HCT116 (cell line): Measurements from ENCODE around the gene TCF7L1. TPM values are rescaled to one million over a fixed set of nuclear protein-coding genes. Genes with fewer than 3 reads are reported as not detected.

ENCODE experiments used
- ATAC-seq: fragments of 200-7000 bp; cut with Tn5 transposase; 2 replicates; pipeline ENCODE4 v1.9.1; 2020; ENCODE audit warnings: mild to moderate bottlenecking, moderate library complexity
- BruUV-seq: library from RNA; stranded (reverse); fragments of 400-500 nt; replicated peaks from 2 replicates; lab custom pipeline; 2021; lab: Mats Ljungman, UMichigan
- CTCF ChIA-PET: fragments of 300-600 bp; sonication (Branson Sonifier 250); formaldehyde crosslinking; loops from one replicate; lab custom pipeline; 2021; ENCODE audit warnings: antibody characterized with exemption; lab: Charles Lee
- POLR2A ChIA-PET: fragments of 300-600, 350-600 bp; sonication (Branson Sonifier 250); formaldehyde crosslinking; loops from one replicate; lab custom pipeline; 2021; ENCODE audit warnings: antibody characterized with exemption; lab: Charles Lee
- RAD21 ChIA-PET, 2 experiments: fragments of 300-600 bp; sonication (Branson Sonifier 250); formaldehyde crosslinking; loops; one replicate each; lab custom pipeline; 2023; ENCODE audit warnings: low total read pairs in 2 of 2; ENCODE audit not compliant: uncharacterized antibody in 2 of 2, unreplicated experiment in 2 of 2, low non-redundant PET in 1 of 2; lab: Charles Lee
- DNase-seq: peaks from one replicate; pipeline ENCODE4 v3.0.0-alpha.2; 2010; ENCODE audit warnings: low read depth, low spot score
- H2AFZ ChIP-seq: fragments of 200-600 bp; shearing (Covaris generic), sonication (generic); 2 replicates; pipeline ENCODE4 v1.6.1; 2017; ENCODE audit warnings: low read depth, mixed run types, mixed read lengths, antibody characterized with exemption, low read length; ENCODE audit not compliant: poor library complexity, severe bottlenecking
- H3K27ac ChIP-seq: 2 replicates; pipeline ENCODE4 v1.5.1; 2012; ENCODE audit warnings: low read depth, low read length
- H3K27me3 ChIP-seq: fragments of 200-600 bp; sonication (generic); 2 replicates; pipeline ENCODE4 v1.6.1; 2016; ENCODE audit warnings: mixed run types, low read length, mixed read lengths; ENCODE audit not compliant: insufficient read depth
- H3K36me3 ChIP-seq, 2 experiments: fragments of 200-500 bp in 1 of 2; fragments of 200-600 bp in 1 of 2; sonication (Bioruptor generic) in 1 of 2; sonication (generic) in 1 of 2; 2 replicates each; pipeline versions ENCODE4 v1.5.1 to v1.6.1; 2014 to 2016; ENCODE audit warnings: low read length in 2 of 2, inconsistent platforms in 1 of 2, mixed read lengths in 1 of 2, mixed run types in 1 of 2; ENCODE audit not compliant: insufficient read depth in 2 of 2, control insufficient read depth in 1 of 2
- H3K4me1 ChIP-seq, 2 experiments: fragments of 200-600 bp in 1 of 2; sonication (generic) in 1 of 2; 2 replicates each; pipeline versions ENCODE4 v1.5.1 to v1.6.1; 2012 to 2017; ENCODE audit warnings: low read length in 2 of 2, inconsistent platforms in 1 of 2, mild to moderate bottlenecking in 1 of 2, mixed read lengths in 1 of 2, mixed run types in 1 of 2, moderate library complexity in 1 of 2; ENCODE audit not compliant: insufficient read depth in 2 of 2, control insufficient read depth in 1 of 2
- H3K4me2 ChIP-seq: fragments of 200-600 bp; sonication (generic); 2 replicates; pipeline ENCODE4 v1.6.1; 2017; ENCODE audit warnings: mixed run types, low read length, mixed read lengths
- H3K4me3 ChIP-seq, 2 experiments: fragments of 200-600 bp in 1 of 2; sonication (generic) in 1 of 2; replicated peaks in 1 of 2; 2 replicates each; pipeline ENCODE4 v1.5.1; 2011 to 2016; ENCODE audit warnings: low read length in 2 of 2, control low read depth in 1 of 2, low read depth in 1 of 2, mild to moderate bottlenecking in 1 of 2, mixed read lengths in 1 of 2, mixed run types in 1 of 2
- H3K79me2 ChIP-seq: fragments of 200-600 bp; sonication (generic); 2 replicates; pipeline ENCODE4 v1.6.1; 2017; ENCODE audit warnings: mild to moderate bottlenecking, mixed run types, low read length, moderate library complexity, mixed read lengths; ENCODE audit not compliant: insufficient read depth
- H3K9ac ChIP-seq: fragments of 200-600 bp; sonication (generic); 2 replicates; pipeline ENCODE4 v1.6.1; 2016; ENCODE audit warnings: low read length, mixed read lengths
- H3K9me2 ChIP-seq: fragments of 200-600 bp; sonication (generic), shearing (Covaris generic); 2 replicates; pipeline ENCODE4 v1.6.1; 2017; ENCODE audit warnings: mixed run types, mild to moderate bottlenecking, moderate library complexity; ENCODE audit not compliant: insufficient read depth
- H3K9me3 ChIP-seq, 2 experiments: fragments of 200-500 bp in 1 of 2; fragments of 200-600 bp in 1 of 2; sonication (Bioruptor generic) in 1 of 2; sonication (generic) in 1 of 2; 2 replicates each; pipeline ENCODE4 v1.6.1; 2014 to 2017; ENCODE audit warnings: low read length in 2 of 2, mixed read lengths in 2 of 2, inconsistent platforms in 1 of 2, low read depth in 1 of 2, mild to moderate bottlenecking in 1 of 2, mixed run types in 1 of 2, moderate library complexity in 1 of 2; ENCODE audit not compliant: control insufficient read depth in 1 of 2, insufficient read depth in 1 of 2
- H4K20me1 ChIP-seq: fragments of 200-600 bp; sonication (generic), shearing (Covaris generic); 2 replicates; pipeline ENCODE4 v1.6.1; 2017; ENCODE audit warnings: mixed run types, mild to moderate bottlenecking, moderate library complexity; ENCODE audit not compliant: insufficient read depth
- CEBPB ChIP-seq: IDR thresholded peaks from 2 replicates; pipeline ENCODE4 v1.6.1; 2012; ENCODE audit warnings: low read depth
- CTCF ChIP-seq, 3 experiments: fragments of 200-600 bp in 1 of 3; sonication (generic) in 1 of 3; IDR thresholded peaks in 2 of 3; conservative IDR thresholded peaks in 1 of 3; 2 replicates each; pipeline ENCODE4 v1.5.1; 2012 to 2017; ENCODE audit warnings: low read depth in 2 of 3, low read length in 2 of 3, antibody characterized with exemption in 1 of 3, borderline replicate concordance in 1 of 3, control low read depth in 1 of 3, mild to moderate bottlenecking in 1 of 3, mixed read lengths in 1 of 3, mixed run types in 1 of 3, moderate library complexity in 1 of 3; ENCODE audit not compliant: insufficient read depth in 1 of 3
- REST ChIP-seq: IDR thresholded peaks from 2 replicates; pipeline ENCODE4 v1.6.1; 2012; ENCODE audit warnings: low read depth
- SP1 ChIP-seq: IDR thresholded peaks from 2 replicates; pipeline ENCODE4 v1.6.1; 2012; ENCODE audit warnings: low read depth
- intact Hi-C: fragments of 100-400 bp; cut with micrococcal nuclease; formaldehyde crosslinking; loops from 2 replicates; pipeline ENCODE4 v1.10.0; 2022
- total RNA-seq: library from RNA; stranded (reverse); gene quantifications from one replicate; pipeline ENCODE4 v1.2.1, GENCODE V29; 2021; ENCODE audit not compliant: unreplicated experiment

Gene TCF7L1
- total RNA-seq, 1 experiment from 2014 or later, result 10.3 TPM

- no TSS peak for BruUV-seq
- Histone ChIP-seq H3K36me3 (no peaks in the 10 kb centered on the region), H2AFZ (no peak overlapping the region), H3K4me3 (no peak overlapping the region), H3K9ac (no peak overlapping the region), H3K27ac (no peak overlapping the region), H3K9me3 (no peaks in the 10 kb centered on the region), H3K4me2 (no peak overlapping the region), H4K20me1 (no peaks in the 10 kb centered on the region), H3K9me2 (no peaks in the 10 kb centered on the region), H3K27me3 (no peaks in the 10 kb centered on the region), H3K79me2 (no peaks in the 10 kb centered on the region), H3K4me1 (no peaks in the 10 kb centered on the region)
- intact Hi-C loops, result no loop called here
- POLR2A ChIA-PET, result no interaction called here
- DNase-seq, result no peak
- TF ChIP-seq CTCF (IDR thresholded peaks at IDR 0.05 in 2 of 3, conservative IDR thresholded peaks at IDR 0.05 in 1 of 3; ENCODE audit: borderline replicate concordance in 1 of 3, insufficient read depth in 1 of 3, low read depth in 2 of 3, low read length in 2 of 3), result no peak
- no peak for TF ChIP-seq CEBPB
- TF ChIP-seq, all 23 proteins: peak for 0
- ATAC-seq, result no peak
- CTCF ChIA-PET, result no interaction called here
- RAD21 ChIA-PET, result no interaction called here
Measured at GRCh38 chr2:85171916-85172315, 38.7 kb downstream of the TCF7L1 start.

GRCh38 chr2:85173909-85174308 lies 40.7 kb downstream of the TCF7L1 start:
- CTCF ChIA-PET, result no interaction called here
- Histone ChIP-seq H2AFZ (no peak overlapping the region), H3K27me3 (no peaks in the 10 kb centered on the region), H3K9me2 (no peaks in the 10 kb centered on the region), H3K4me3 (no peak overlapping the region), H3K4me1 (no peaks in the 10 kb centered on the region), H3K4me2 (no peak overlapping the region), H3K27ac (no peak overlapping the region), H3K9me3 (no peaks in the 10 kb centered on the region), H4K20me1 (no peaks in the 10 kb centered on the region), H3K36me3 (no peaks in the 10 kb centered on the region), H3K79me2 (no peaks in the 10 kb centered on the region), H3K9ac (no peak overlapping the region)
- intact Hi-C loops, result no loop called here
- DNase-seq (no peak), ATAC-seq (no peak)
- BruUV-seq, result no TSS peak
- RAD21 ChIA-PET, result no interaction called here
- POLR2A ChIA-PET, result no interaction called here
- TF ChIP-seq SP1 (no peak), REST (no peak)
